K562 (cell line): ENCODE results near the gene STK32C. TPM values are rescaled to one million over a fixed set of nuclear protein-coding genes. Genes with fewer than 3 reads are reported as not detected.

Source experiments
- ATAC-seq: fragments of 200-7000 bp; cut with Tn5 transposase; 3 replicates; pipeline ENCODE4 v1.9.1; 2020; ENCODE audit warnings: moderate library complexity
- BruUV-seq: library from RNA; stranded (reverse); fragments of 400-500 nt; replicated peaks from 2 replicates; lab custom pipeline; 2021; lab: Mats Ljungman, UMichigan
- CTCF ChIA-PET: fragments of 300-600 bp; formaldehyde crosslinking; extraction: SDS; loops from one replicate; lab custom pipeline; 2021; ENCODE audit warnings: low intra/inter-chr PET ratio; lab: Yijun Ruan, JAX
- POLR2A ChIA-PET: fragments of 300-600, 350-650 bp; sonication (Branson Sonifier 250); formaldehyde crosslinking; extraction: SDS; loops from one replicate; lab custom pipeline; 2021; ENCODE audit warnings: antibody characterized with exemption, inconsistent platforms; lab: Yijun Ruan, JAX
- DNase-seq, 4 experiments: peaks; one replicate each; pipeline versions ENCODE4 v3.0.0 to v3.0.0-alpha.2; 2011 to 2018; ENCODE audit warnings: low spot score in 3 of 4, mixed read lengths in 3 of 4; ENCODE audit errors: extremely low read depth in 1 of 4
- FAIRE-seq: peaks from 2 replicates; lab custom pipeline; 2011; peaks lifted over from hg19 to GRCh38; lab: Jason Lieb, UNC
- H2AFZ ChIP-seq: 2 replicates; pipeline ENCODE4 v1.6.0; 2011; ENCODE audit warnings: low read depth, low read length, control low read depth, inconsistent platforms
- H3K27ac ChIP-seq: fragments of 200-600 bp; 3 replicates; pipeline ENCODE4 v1.8.0; 2011; ENCODE audit warnings: low read depth, mild to moderate bottlenecking, control low read depth, inconsistent platforms, low read length, moderate library complexity, mixed read lengths; ENCODE audit errors: extremely low read depth
- H3K27me3 ChIP-seq, 2 experiments: fragments of 300-600 bp in 1 of 2; 2 replicates in 1 of 2; 3 replicates in 1 of 2; pipeline versions ENCODE4 v1.6.0 to v1.8.0; 2011; ENCODE audit warnings: inconsistent platforms in 2 of 2, low read length in 2 of 2, mild to moderate bottlenecking in 1 of 2, mixed read lengths in 1 of 2, moderate library complexity in 1 of 2; ENCODE audit not compliant: control insufficient read depth in 2 of 2, insufficient read depth in 2 of 2
- H3K36me3 ChIP-seq: fragments of 300-600 bp; 3 replicates; pipeline ENCODE4 v1.8.0; 2011; ENCODE audit warnings: mild to moderate bottlenecking, low read length, inconsistent platforms; ENCODE audit not compliant: control insufficient read depth, insufficient read depth
- H3K4me1 ChIP-seq, 2 experiments: fragments of 200-600 bp in 1 of 2; replicated peaks in 1 of 2; 2 replicates in 1 of 2; 3 replicates in 1 of 2; pipeline versions ENCODE4 v1.5.1 to v1.8.0; 2011; ENCODE audit warnings: inconsistent platforms in 2 of 2, low read length in 2 of 2, mild to moderate bottlenecking in 1 of 2, mixed read lengths in 1 of 2, moderate library complexity in 1 of 2; ENCODE audit not compliant: control insufficient read depth in 2 of 2, insufficient read depth in 2 of 2
- H3K4me2 ChIP-seq: 2 replicates; pipeline ENCODE4 v1.6.1; 2011; ENCODE audit warnings: low read length, control low read depth, inconsistent platforms, mixed read lengths; ENCODE audit not compliant: insufficient read depth
- H3K4me3 ChIP-seq: fragments of 200-600 bp; sonication (generic), shearing (Covaris generic); 2 replicates; pipeline ENCODE4 v1.5.1; 2016; ENCODE audit warnings: control low read depth, inconsistent platforms
- H3K79me2 ChIP-seq: fragments of 200-600 bp; 3 replicates; pipeline ENCODE4 v1.8.0; 2011; ENCODE audit warnings: low read length, inconsistent platforms; ENCODE audit not compliant: control insufficient read depth, insufficient read depth
- H3K9ac ChIP-seq, 2 experiments: 2 replicates each; pipeline versions ENCODE4 v1.6.0 to v1.6.1; 2011; ENCODE audit warnings: low read depth in 2 of 2, low read length in 2 of 2, control low read depth in 1 of 2, inconsistent platforms in 1 of 2, mild to moderate bottlenecking in 1 of 2, mixed read lengths in 1 of 2; ENCODE audit not compliant: insufficient read depth in 1 of 2
- H3K9me1 ChIP-seq: one replicate; pipeline ENCODE4 v1.6.0; 2011; ENCODE audit warnings: inconsistent platforms, mild to moderate bottlenecking, low read length, moderate library complexity; ENCODE audit not compliant: control insufficient read depth, insufficient read depth
- H3K9me3 ChIP-seq: replicated peaks from 2 replicates; pipeline ENCODE4 v1.5.1; 2011; ENCODE audit warnings: low read depth, low read length, inconsistent platforms; ENCODE audit not compliant: control insufficient read depth, insufficient read depth
- H4K20me1 ChIP-seq: replicated peaks from 2 replicates; pipeline ENCODE4 v1.6.1; 2011; ENCODE audit warnings: low read length, inconsistent platforms, mixed read lengths; ENCODE audit not compliant: control insufficient read depth, insufficient read depth
- ETV5 ChIP-seq: sonication (generic); formaldehyde crosslinking; IDR thresholded peaks from 2 replicates; pipeline ENCODE4 v1.4.0; 2020; ENCODE audit warnings: low read depth, mild to moderate bottlenecking, missing genetic modification reagents
- FOXK2 ChIP-seq, 2 experiments: fragments of 450-650 bp; IDR thresholded peaks in 1 of 2; conservative IDR thresholded peaks in 1 of 2; 2 replicates each; pipeline ENCODE4 v1.6.1; 2016; ENCODE audit warnings: low read depth in 2 of 2, mild to moderate bottlenecking in 1 of 2
- RBM25 ChIP-seq: fragments of 200-400 bp; formaldehyde crosslinking; IDR thresholded peaks from 2 replicates; pipeline ENCODE4 v1.6.1; 2018; ENCODE audit warnings: low read length, low read depth, moderate library complexity; ENCODE audit not compliant: severe bottlenecking
- SIX5 ChIP-seq, 2 experiments: IDR thresholded peaks; 2 replicates each; pipeline ENCODE4 v1.6.1; 2011; ENCODE audit warnings: low read length in 2 of 2, borderline replicate concordance in 1 of 2, low read depth in 1 of 2, mild to moderate bottlenecking in 1 of 2, moderate library complexity in 1 of 2; ENCODE audit not compliant: insufficient read depth in 1 of 2
- SMAD3 ChIP-seq: fragments of 450-650 bp; formaldehyde crosslinking; conservative IDR thresholded peaks from 2 replicates; pipeline ENCODE4 v1.4.0; 2020; ENCODE audit warnings: mild to moderate bottlenecking
- TRIM28 ChIP-seq: fragments of 450-650 bp; IDR thresholded peaks from 2 replicates; pipeline ENCODE4 v1.6.1; 2017
- TSC22D4 ChIP-seq: fragments of 450-650 bp; IDR thresholded peaks from 2 replicates; pipeline ENCODE4 v1.6.1; 2016; ENCODE audit warnings: missing genetic modification characterization, missing biosample characterization, control low read depth
- ZNF175 ChIP-seq: fragments of 200-800 bp; sonication (Bioruptor generic); IDR thresholded peaks from 2 replicates; pipeline ENCODE4 v1.6.1; 2016; ENCODE audit warnings: low read depth, mild to moderate bottlenecking, missing genetic modification characterization, missing compliant biosample characterization
- ZNF766 ChIP-seq: fragments of 200-800 bp; sonication (Bioruptor generic); conservative IDR thresholded peaks from 2 replicates; pipeline ENCODE4 v1.6.1; 2016; ENCODE audit warnings: missing genetic modification characterization, missing compliant biosample characterization
- WGBS: fragments of 100-300 bp; shearing (Covaris generic); methylation state at CpG from one replicate; pipeline ENCODE4 v1.1.6; 2016; ENCODE audit warnings: low coverage, mixed read lengths; ENCODE audit not compliant: insufficient coverage; ENCODE audit errors: missing lambda C conversion rate; 5-methylcytosine and 5-hydroxymethylcytosine counted together
- in situ Hi-C: fragments of 300-500 bp; cut with MboI; formaldehyde crosslinking; loops from 4 replicates; pipeline ENCODE4 v1.15.0; 2018; ENCODE audit warnings: inconsistent platforms, mixed read lengths
- intact Hi-C: fragments of 100-400 bp; cut with micrococcal nuclease; formaldehyde crosslinking; loops from 2 replicates; pipeline ENCODE4 v1.14.2; 2022
- polyA plus RNA-seq, 8 experiments: library from polyadenylated mRNA; depleted of rRNA in 4 of 8; stranded (reverse) in 5 of 8; unstranded in 3 of 8; fragments of >200 nt; fragmentation: Nextera tagmentation in 2 of 8; fragmentation: Illumina TruSeq in 1 of 8; extraction: Ambion mirVana in 2 of 8; extraction: Trizol in 1 of 8; gene quantifications; 2 replicates each; pipeline versions ENCODE4 v1.2.1 to v1.2.3, GENCODE V29; 2011 to 2014; ENCODE audit warnings: inconsistent platforms in 1 of 8, missing spikeins in 1 of 8
- total RNA-seq, 7 experiments: library from RNA; depleted of rRNA in 6 of 7; stranded (reverse); fragments of >200 nt in 6 of 7; fragmentation: Illumina TruSeq in 2 of 7; extraction: Trizol in 2 of 7; gene quantifications; 2 replicates each; pipeline versions ENCODE4 v1.2.1 to v1.2.3, GENCODE V29; 2011 to 2021; ENCODE audit warnings: low replicate concordance in 1 of 7
- TF ChIP-seq, protein P1 (sequence below): fragments of 150-350 bp; IDR thresholded peaks from 2 replicates; pipeline ENCODE4 v1.6.1; 2014; ENCODE audit warnings: low read depth, mild to moderate bottlenecking, low read length, borderline replicate concordance

The STK32C gene
- total and polyA plus RNA-seq, 9 of the 15 experiments (the other 6 are each of a cell fraction or from before 2014, with no cell fraction given): 1.5 to 20.9 (median 6.5) TPM

DNA sequence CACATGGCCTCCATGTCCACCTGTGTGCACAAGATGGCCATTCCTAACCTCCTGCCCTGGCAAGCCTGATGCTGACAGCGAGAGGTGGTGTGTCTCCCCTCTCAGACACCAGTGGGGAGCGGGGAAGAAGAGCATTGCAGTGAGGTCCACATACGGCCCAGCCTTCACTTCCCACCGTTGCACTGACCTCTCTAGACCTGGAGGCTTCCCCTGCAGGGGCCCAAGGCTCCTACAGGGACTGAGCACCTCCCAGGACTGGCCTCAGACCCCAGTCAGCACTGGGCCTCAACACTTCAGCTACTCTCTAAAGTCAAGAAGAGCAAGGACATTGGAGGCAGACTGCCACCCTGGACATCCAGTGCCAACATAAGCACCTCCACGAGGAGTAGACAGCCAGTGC is 15.9 kb downstream of the STK32C start (continued):
- TF ChIP-seq ZNF766 (CRISPR knock-in tag) (no peak), ETV5 (CRISPR knock-in tag) (no peak), FOXK2 (conservative IDR thresholded peaks at IDR 0.05 in 1 of 2, IDR thresholded peaks at IDR 0.05 in 1 of 2; ENCODE audit: low read depth in 2 of 2) (no peak), SMAD3 (CRISPR knock-in tag) (no peak)
- TF ChIP-seq, all 486 proteins: peak for 0

DNA sequence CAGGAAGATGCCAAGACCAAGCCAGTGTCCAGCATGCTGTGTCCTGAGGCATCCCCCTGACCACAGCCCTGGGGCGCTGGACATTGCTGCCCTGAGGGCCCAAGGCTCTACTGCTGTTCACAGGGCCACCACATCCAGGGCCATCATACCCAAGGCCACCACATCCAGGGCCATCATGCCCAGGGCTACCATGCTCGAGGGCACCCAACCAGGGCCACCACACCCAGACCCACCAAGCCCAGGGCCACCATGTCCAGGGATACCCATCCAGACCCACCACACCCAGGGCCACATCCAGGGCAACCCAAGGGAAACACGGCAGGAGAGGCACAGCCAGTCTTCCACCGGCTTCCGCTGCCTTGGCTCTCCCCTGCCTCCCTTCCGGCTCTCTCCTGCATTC is 17.1 kb downstream of the STK32C start:
- intact Hi-C loops: no loop called here
- Histone ChIP-seq H4K20me1 (peaks cover 8% of the 10 kb centered on the region; the same call in 1 of the 2 replicates), H3K9me1 (no peaks in the 10 kb centered on the region), H3K4me2 (no peak overlapping the region), H3K36me3 (no peaks in the 10 kb centered on the region), H2AFZ (no peak overlapping the region), H3K27me3 (peaks cover 0 to 33% of the 10 kb centered on the region in 2 experiments; a peak in 3 of 5 replicates), H3K9me3 (no peaks in the 10 kb centered on the region), H3K79me2 (no peaks in the 10 kb centered on the region), H3K4me3 (no peak overlapping the region), H3K9ac (no peak overlapping the region), H3K4me1 (peaks cover 0 to 7% of the 10 kb centered on the region in 2 experiments; a peak in 1 of 5 replicates), H3K27ac (no peak overlapping the region)
- no peak for DNase-seq
- no TSS peak for BruUV-seq
- in situ Hi-C loops: no loop called here
- no peak for ATAC-seq
- no peak for FAIRE-seq
- ChIA-PET POLR2A (no interaction called here), CTCF (no interaction called here)
- WGBS: 5% methylated on average over 4 of the region's 6 CpGs
- TF ChIP-seq RBM25 (no peak), SIX5 (IDR thresholded peaks at IDR 0.05; ENCODE audit: borderline replicate concordance in 1 of 2, insufficient read depth in 1 of 2, low read depth in 1 of 2, low read length in 2 of 2) (no peak), ZNF175 (CRISPR knock-in tag) (no peak), TRIM28 (no peak), TSC22D4 (no peak)
- TF ChIP-seq, protein P1, sequence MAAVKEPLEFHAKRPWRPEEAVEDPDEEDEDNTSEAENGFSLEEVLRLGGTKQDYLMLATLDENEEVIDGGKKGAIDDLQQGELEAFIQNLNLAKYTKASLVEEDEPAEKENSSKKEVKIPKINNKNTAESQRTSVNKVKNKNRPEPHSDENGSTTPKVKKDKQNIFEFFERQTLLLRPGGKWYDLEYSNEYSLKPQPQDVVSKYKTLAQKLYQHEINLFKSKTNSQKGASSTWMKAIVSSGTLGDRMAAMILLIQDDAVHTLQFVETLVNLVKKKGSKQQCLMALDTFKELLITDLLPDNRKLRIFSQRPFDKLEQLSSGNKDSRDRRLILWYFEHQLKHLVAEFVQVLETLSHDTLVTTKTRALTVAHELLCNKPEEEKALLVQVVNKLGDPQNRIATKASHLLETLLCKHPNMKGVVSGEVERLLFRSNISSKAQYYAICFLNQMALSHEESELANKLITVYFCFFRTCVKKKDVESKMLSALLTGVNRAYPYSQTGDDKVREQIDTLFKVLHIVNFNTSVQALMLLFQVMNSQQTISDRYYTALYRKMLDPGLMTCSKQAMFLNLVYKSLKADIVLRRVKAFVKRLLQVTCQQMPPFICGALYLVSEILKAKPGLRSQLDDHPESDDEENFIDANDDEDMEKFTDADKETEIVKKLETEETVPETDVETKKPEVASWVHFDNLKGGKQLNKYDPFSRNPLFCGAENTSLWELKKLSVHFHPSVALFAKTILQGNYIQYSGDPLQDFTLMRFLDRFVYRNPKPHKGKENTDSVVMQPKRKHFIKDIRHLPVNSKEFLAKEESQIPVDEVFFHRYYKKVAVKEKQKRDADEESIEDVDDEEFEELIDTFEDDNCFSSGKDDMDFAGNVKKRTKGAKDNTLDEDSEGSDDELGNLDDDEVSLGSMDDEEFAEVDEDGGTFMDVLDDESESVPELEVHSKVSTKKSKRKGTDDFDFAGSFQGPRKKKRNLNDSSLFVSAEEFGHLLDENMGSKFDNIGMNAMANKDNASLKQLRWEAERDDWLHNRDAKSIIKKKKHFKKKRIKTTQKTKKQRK: no peak
